SK-N-SH (cell line): ENCODE data around the gene TIE1. TPM values are rescaled to one million over a fixed set of nuclear protein-coding genes. Genes with fewer than 3 reads are reported as not detected.

Experiments used
- CTCF ChIA-PET: fragments of 300-600, 350-600 bp; formaldehyde crosslinking; extraction: SDS; loops from one replicate; lab custom pipeline; 2021; lab: Yijun Ruan, JAX
- POLR2A ChIA-PET: fragments of 350-600 bp; sonication (Branson Sonifier 250); formaldehyde crosslinking; extraction: SDS; loops from one replicate; lab custom pipeline; 2020; ENCODE audit warnings: antibody characterized with exemption, inconsistent platforms; lab: Yijun Ruan, JAX
- DNase-seq: peaks from one replicate; pipeline ENCODE4 v3.0.0; 2012
- H2AFZ ChIP-seq: fragments of 200-600 bp; sonication (generic); 2 replicates; pipeline ENCODE4 v1.8.1; 2016; ENCODE audit warnings: antibody characterized with exemption, mild to moderate bottlenecking, low read depth
- H3F3A ChIP-seq: fragments of 200-600 bp; sonication (generic); replicated peaks from 2 replicates; pipeline ENCODE3; 2016; ENCODE audit warnings: antibody characterized with exemption, mild to moderate bottlenecking; ENCODE audit not compliant: insufficient read depth
- H3K27ac ChIP-seq, 2 experiments: fragments of 200-500 bp in 1 of 2; fragments of 200-600 bp in 1 of 2; sonication (Bioruptor generic) in 1 of 2; sonication (generic), shearing (Covaris generic) in 1 of 2; 2 replicates each; pipeline versions ENCODE4 v1.5.1 to v1.6.1; 2014 to 2016; ENCODE audit warnings: low read depth in 2 of 2, inconsistent platforms in 1 of 2, low read length in 1 of 2, mild to moderate bottlenecking in 1 of 2, mixed read lengths in 1 of 2
- H3K27me3 ChIP-seq: fragments of 200-600 bp; sonication (generic), shearing (Covaris generic); 2 replicates; pipeline ENCODE4 v1.6.1; 2016; ENCODE audit warnings: mixed run types; ENCODE audit not compliant: insufficient read depth
- H3K36me3 ChIP-seq, 2 experiments: fragments of 200-500 bp in 1 of 2; fragments of 200-600 bp in 1 of 2; sonication (Bioruptor generic) in 1 of 2; sonication (generic) in 1 of 2; replicated peaks in 1 of 2; 2 replicates each; pipeline versions ENCODE3 to v1.5.1; 2014 to 2016; ENCODE audit warnings: low read length in 1 of 2, mild to moderate bottlenecking in 1 of 2; ENCODE audit not compliant: insufficient read depth in 2 of 2, control insufficient read depth in 1 of 2
- H3K4me1 ChIP-seq, 2 experiments: fragments of 200-500 bp in 1 of 2; fragments of 200-600 bp in 1 of 2; sonication (Bioruptor generic) in 1 of 2; sonication (generic), shearing (Covaris generic) in 1 of 2; 2 replicates each; pipeline versions ENCODE4 v1.5.1 to v1.6.1; 2014 to 2016; ENCODE audit warnings: low read depth in 1 of 2, low read length in 1 of 2, mixed run types in 1 of 2; ENCODE audit not compliant: insufficient read depth in 2 of 2, control insufficient read depth in 1 of 2
- H3K4me2 ChIP-seq: fragments of 200-600 bp; sonication (generic), shearing (Covaris generic); 2 replicates; pipeline ENCODE4 v1.6.1; 2017; ENCODE audit warnings: mixed run types
- H3K4me3 ChIP-seq, 2 experiments: fragments of 200-500 bp in 1 of 2; fragments of 200-600 bp in 1 of 2; sonication (Bioruptor generic) in 1 of 2; sonication (generic), shearing (Covaris generic) in 1 of 2; 2 replicates each; pipeline versions ENCODE4 v1.5.1 to v1.8.1; 2014 to 2016; ENCODE audit warnings: low read depth in 2 of 2, inconsistent platforms in 1 of 2, low read length in 1 of 2, mild to moderate bottlenecking in 1 of 2, mixed read lengths in 1 of 2, moderate library complexity in 1 of 2
- H3K79me2 ChIP-seq: fragments of 200-600 bp; sonication (generic); 2 replicates; pipeline ENCODE4 v1.8.1; 2017; ENCODE audit warnings: mild to moderate bottlenecking; ENCODE audit not compliant: insufficient read depth
- H3K9ac ChIP-seq: fragments of 200-600 bp; sonication (generic); 2 replicates; pipeline ENCODE4 v1.6.1; 2017; ENCODE audit warnings: mixed run types
- H3K9me2 ChIP-seq: fragments of 200-600 bp; sonication (generic); 2 replicates; pipeline ENCODE4 v1.6.1; 2017; ENCODE audit warnings: mixed run types
- H3K9me3 ChIP-seq: fragments of 200-600 bp; sonication (generic); 2 replicates; pipeline ENCODE4 v1.6.1; 2017; ENCODE audit warnings: mixed run types, mild to moderate bottlenecking, moderate library complexity
- H4K20me1 ChIP-seq: fragments of 200-600 bp; sonication (generic); 2 replicates; pipeline ENCODE4 v1.6.1; 2017; ENCODE audit warnings: mild to moderate bottlenecking, mixed run types; ENCODE audit not compliant: insufficient read depth
- CHD2 ChIP-seq: fragments of 150-350 bp; IDR thresholded peaks from 2 replicates; pipeline ENCODE4 v1.6.1; 2018; ENCODE audit warnings: low read length; ENCODE audit not compliant: partially characterized antibody
- ELF1 ChIP-seq: IDR thresholded peaks from 2 replicates; pipeline ENCODE4 v1.4.0; 2012
- EP300 ChIP-seq, 2 experiments: IDR thresholded peaks; 2 replicates each; pipeline versions ENCODE4 v1.4.0 to v1.6.1; 2012; ENCODE audit warnings: borderline replicate concordance in 1 of 2, low read depth in 1 of 2, low read length in 1 of 2
- FOSL2 ChIP-seq: IDR thresholded peaks from 2 replicates; pipeline ENCODE4 v1.4.0; 2012; ENCODE audit warnings: low read depth, mild to moderate bottlenecking, moderate library complexity, borderline replicate concordance
- FOXJ3 ChIP-seq: sonication (generic); formaldehyde crosslinking; IDR thresholded peaks from 2 replicates; pipeline ENCODE4 v1.5.1; 2020; ENCODE audit warnings: mild to moderate bottlenecking, missing genetic modification reagents
- FOXM1 ChIP-seq: IDR thresholded peaks from 2 replicates; pipeline ENCODE4 v1.4.0; 2012; ENCODE audit warnings: low read depth, mild to moderate bottlenecking
- MXI1 ChIP-seq: IDR thresholded peaks from 2 replicates; pipeline ENCODE4 v1.6.1; 2012; ENCODE audit warnings: mild to moderate bottlenecking, low read depth, low read length, improper control_type of control experiment
- NRF1 ChIP-seq: IDR thresholded peaks from 2 replicates; pipeline ENCODE4 v1.6.1; 2012; ENCODE audit warnings: low read depth, mild to moderate bottlenecking, low read length
- POLR2AphosphoS5 ChIP-seq: IDR thresholded peaks from 2 replicates; pipeline ENCODE4 v1.6.1; 2012; ENCODE audit warnings: low read depth, low read length
- RAD21 ChIP-seq: IDR thresholded peaks from 2 replicates; pipeline ENCODE4 v1.6.1; 2012; ENCODE audit warnings: mild to moderate bottlenecking, low read length
- SMC3 ChIP-seq: IDR thresholded peaks from 2 replicates; pipeline ENCODE4 v1.6.1; 2012; ENCODE audit warnings: low read depth, low read length, improper control_type of control experiment
- TCF12 ChIP-seq: IDR thresholded peaks from 2 replicates; pipeline ENCODE4 v1.4.0; 2012
- YY1 ChIP-seq: IDR thresholded peaks from 2 replicates; pipeline ENCODE4 v1.4.0; 2012; ENCODE audit warnings: low read depth, mild to moderate bottlenecking
- WGBS: methylation state at CpG from one replicate; pipeline ENCODE4 v1.1.6; 2017; ENCODE audit warnings: low lambda C conversion rate; 5-methylcytosine and 5-hydroxymethylcytosine counted together
- polyA plus RNA-seq, 3 experiments: library from polyadenylated mRNA; depleted of rRNA; stranded (reverse); fragments of >200 nt; gene quantifications; 2 replicates each; pipeline ENCODE4 v1.2.3, GENCODE V29; 2012
- TF ChIP-seq, protein P1 (sequence below): fragments of 200-600 bp; sonication (generic); IDR thresholded peaks from 2 replicates; pipeline ENCODE4 v1.6.1; 2017; ENCODE audit warnings: antibody characterized with exemption, mild to moderate bottlenecking, moderate library complexity
- TF ChIP-seq, protein P2 (sequence below): IDR thresholded peaks from 2 replicates; pipeline ENCODE4 v1.4.0; 2012; ENCODE audit warnings: low read depth
- TF ChIP-seq, protein P3 (sequence below): fragments of 150-350 bp; IDR thresholded peaks from 2 replicates; pipeline ENCODE4 v1.6.1; 2017; ENCODE audit warnings: antibody characterized with exemption, low read length, low read depth, borderline replicate concordance

Gene TIE1
- polyA plus RNA-seq, 1 of the 3 experiments (the other 2 are of a cell fraction) = 1.6 TPM

DNA sequence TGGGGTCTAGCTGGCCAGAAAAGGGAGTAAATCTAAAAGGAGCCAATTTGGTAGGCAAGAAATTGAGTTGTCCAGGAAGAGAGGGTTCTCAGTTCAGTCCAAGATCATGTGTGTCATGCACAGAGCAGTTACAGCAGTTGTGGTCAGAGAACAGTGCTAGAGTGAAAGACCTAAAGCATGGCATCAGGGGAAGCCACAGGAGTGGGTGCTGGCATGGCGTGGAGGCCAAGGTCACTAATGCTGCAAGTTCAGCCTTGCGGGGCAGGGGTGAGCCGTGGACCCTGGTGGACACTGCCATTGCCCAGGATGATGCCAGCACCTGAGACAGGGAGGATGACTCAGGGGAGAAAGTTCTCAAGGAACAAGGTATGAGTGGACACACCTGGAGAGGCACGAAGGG, 47.6 kb upstream of the TIE1 start:
- Histone ChIP-seq H3K9ac (no peak overlapping the region), H3K9me2 (no peaks in the 10 kb centered on the region), H3K27ac (no peak overlapping the region), H3K79me2 (no peaks in the 10 kb centered on the region), H3K27me3 (peaks cover 24% of the 10 kb centered on the region; the same call in 1 of the 2 replicates), H2AFZ (no peak overlapping the region), H3K4me1 (no peaks in the 10 kb centered on the region), H4K20me1 (no peaks in the 10 kb centered on the region), H3K4me2 (no peak overlapping the region), H3K36me3 (no peaks in the 10 kb centered on the region), H3F3A (no peaks in the 10 kb centered on the region), H3K9me3 (no peaks in the 10 kb centered on the region), H3K4me3 (no peak overlapping the region)
- no peak for DNase-seq
- TF ChIP-seq SMC3 (no peak), TCF12 (no peak), FOSL2 (no peak), ELF1 (no peak), YY1 (no peak), MXI1 (no peak), FOXJ3 (CRISPR knock-in tag) (no peak), POLR2AphosphoS5 (no peak), EP300 (IDR thresholded peaks at IDR 0.05; ENCODE audit: borderline replicate concordance in 1 of 2, low read depth in 1 of 2, low read length in 1 of 2) (no peak), RAD21 (no peak), CHD2 (no peak), NRF1 (no peak)
- TF ChIP-seq, protein P1, sequence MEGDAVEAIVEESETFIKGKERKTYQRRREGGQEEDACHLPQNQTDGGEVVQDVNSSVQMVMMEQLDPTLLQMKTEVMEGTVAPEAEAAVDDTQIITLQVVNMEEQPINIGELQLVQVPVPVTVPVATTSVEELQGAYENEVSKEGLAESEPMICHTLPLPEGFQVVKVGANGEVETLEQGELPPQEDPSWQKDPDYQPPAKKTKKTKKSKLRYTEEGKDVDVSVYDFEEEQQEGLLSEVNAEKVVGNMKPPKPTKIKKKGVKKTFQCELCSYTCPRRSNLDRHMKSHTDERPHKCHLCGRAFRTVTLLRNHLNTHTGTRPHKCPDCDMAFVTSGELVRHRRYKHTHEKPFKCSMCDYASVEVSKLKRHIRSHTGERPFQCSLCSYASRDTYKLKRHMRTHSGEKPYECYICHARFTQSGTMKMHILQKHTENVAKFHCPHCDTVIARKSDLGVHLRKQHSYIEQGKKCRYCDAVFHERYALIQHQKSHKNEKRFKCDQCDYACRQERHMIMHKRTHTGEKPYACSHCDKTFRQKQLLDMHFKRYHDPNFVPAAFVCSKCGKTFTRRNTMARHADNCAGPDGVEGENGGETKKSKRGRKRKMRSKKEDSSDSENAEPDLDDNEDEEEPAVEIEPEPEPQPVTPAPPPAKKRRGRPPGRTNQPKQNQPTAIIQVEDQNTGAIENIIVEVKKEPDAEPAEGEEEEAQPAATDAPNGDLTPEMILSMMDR = no peak
- TF ChIP-seq, protein P2, sequence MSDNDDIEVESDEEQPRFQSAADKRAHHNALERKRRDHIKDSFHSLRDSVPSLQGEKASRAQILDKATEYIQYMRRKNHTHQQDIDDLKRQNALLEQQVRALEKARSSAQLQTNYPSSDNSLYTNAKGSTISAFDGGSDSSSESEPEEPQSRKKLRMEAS = no peak
- TF ChIP-seq, protein P3, sequence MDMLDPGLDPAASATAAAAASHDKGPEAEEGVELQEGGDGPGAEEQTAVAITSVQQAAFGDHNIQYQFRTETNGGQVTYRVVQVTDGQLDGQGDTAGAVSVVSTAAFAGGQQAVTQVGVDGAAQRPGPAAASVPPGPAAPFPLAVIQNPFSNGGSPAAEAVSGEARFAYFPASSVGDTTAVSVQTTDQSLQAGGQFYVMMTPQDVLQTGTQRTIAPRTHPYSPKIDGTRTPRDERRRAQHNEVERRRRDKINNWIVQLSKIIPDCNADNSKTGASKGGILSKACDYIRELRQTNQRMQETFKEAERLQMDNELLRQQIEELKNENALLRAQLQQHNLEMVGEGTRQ = no peak
- 41% methylated on average over 4 of the region's 4 CpGs for WGBS
- ChIA-PET CTCF (no interaction called here), POLR2A (no interaction called here)

DNA sequence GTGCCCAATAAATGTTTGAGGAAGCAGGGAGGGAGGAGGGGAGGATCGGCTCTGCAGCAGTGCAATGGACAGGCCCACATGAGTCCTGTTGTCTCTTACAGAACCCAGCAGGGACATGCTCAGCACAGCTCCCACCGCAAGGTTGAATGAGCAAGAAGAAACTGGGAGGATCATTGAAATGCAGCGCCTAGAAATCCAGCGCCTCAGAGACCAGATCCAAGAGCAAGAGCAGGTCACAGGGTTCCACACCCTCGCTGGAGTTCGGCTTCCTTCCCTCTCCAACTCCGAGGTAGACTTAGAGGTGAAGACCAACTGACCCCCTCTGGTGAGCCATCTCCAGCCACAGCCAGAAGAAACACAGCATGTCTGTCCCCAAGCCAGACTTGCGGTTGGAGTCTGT, 46.9 kb upstream of the TIE1 start:
- Histone ChIP-seq H3F3A (no peaks in the 10 kb centered on the region), H3K27me3 (peaks cover 24% of the 10 kb centered on the region; the same call in 1 of the 2 replicates), H3K36me3 (no peaks in the 10 kb centered on the region), H3K9me2 (no peaks in the 10 kb centered on the region), H3K9ac (no peak overlapping the region), H3K79me2 (no peaks in the 10 kb centered on the region), H3K4me1 (no peaks in the 10 kb centered on the region), H4K20me1 (no peaks in the 10 kb centered on the region), H3K4me2 (no peak overlapping the region), H2AFZ (no peak overlapping the region), H3K9me3 (no peaks in the 10 kb centered on the region), H3K27ac (no peak overlapping the region), H3K4me3 (no peak overlapping the region)
- CTCF ChIA-PET = no interaction called here
- no peak for TF ChIP-seq FOXM1
- WGBS = 4% methylated on average over 5 of the region's 8 CpGs
- POLR2A ChIA-PET = no interaction called here
- DNase-seq = no peak
